ENCODE measurements around the gene ANKH.

ANKH gene

GRCh38 chr5:14793851-14794250, 77.7 kb downstream of the ANKH start:
- Histone ChIP-seq H3K27me3 (ENCODE audit: insufficient read depth, low read length, poor library complexity) (no peaks in the 10 kb centered on the region), H4K20me1 (ENCODE audit: insufficient read depth, low read length) (peaks cover 4% of the 10 kb centered on the region; the same call in 1 of the 2 replicates), H3K36me3 (ENCODE audit: insufficient read depth, low read length) (peaks cover 6% of the 10 kb centered on the region), H3K9me3 (ENCODE audit: insufficient read depth, low read length, severe bottlenecking) (no peaks in the 10 kb centered on the region), H3K4me3 (ENCODE audit: low read depth in 1 of 2, low read length in 2 of 2) (no peak overlapping the region), H3K27ac (ENCODE audit: low read length) (no peak overlapping the region), H3K4me2 (ENCODE audit: insufficient read depth, low read length) (no peak overlapping the region), H3K4me1 (ENCODE audit: insufficient read depth, low read length) (peaks cover 19% of the 10 kb centered on the region), H3K9ac (ENCODE audit: low read depth, low read length) (no peak overlapping the region), H3K79me2 (ENCODE audit: insufficient read depth, low read length) (0 out of 2 replicates have a peak, but pooled peaks cover 2% of the 10 kb centered on the region), H2AFZ (ENCODE audit: low read depth, low read length) (no peak overlapping the region)
- ATAC-seq (ENCODE audit: insufficient read depth, low read depth) (no peak), DNase-seq (no peak)
- no peak for TF ChIP-seq EZH2 (IDR thresholded peaks at IDR 0.05; ENCODE audit: borderline replicate concordance, low read depth, low read length, severe bottlenecking)
- no peak for TF ChIP-seq CTCF (IDR thresholded peaks at IDR 0.05; ENCODE audit: borderline replicate concordance, extremely low read depth, low read length, poor library complexity, severe bottlenecking)

GRCh38 chr5:14790911-14791310, 80.7 kb downstream of the ANKH start:
- Histone ChIP-seq H4K20me1 (ENCODE audit: insufficient read depth, low read length) (peaks cover 4% of the 10 kb centered on the region; the same call in 1 of the 2 replicates), H2AFZ (ENCODE audit: low read depth, low read length) (no peak overlapping the region), H3K4me2 (ENCODE audit: insufficient read depth, low read length) (no peak overlapping the region), H3K36me3 (ENCODE audit: insufficient read depth, low read length) (peaks cover 9% of the 10 kb centered on the region), H3K27me3 (ENCODE audit: insufficient read depth, low read length, poor library complexity) (no peaks in the 10 kb centered on the region), H3K9me3 (ENCODE audit: insufficient read depth, low read length, severe bottlenecking) (no peaks in the 10 kb centered on the region), H3K9ac (ENCODE audit: low read depth, low read length) (no peak overlapping the region), H3K27ac (ENCODE audit: low read length) (no peak overlapping the region), H3K4me1 (ENCODE audit: insufficient read depth, low read length) (peaks cover 19% of the 10 kb centered on the region), H3K4me3 (ENCODE audit: low read depth in 1 of 2, low read length in 2 of 2) (no peak overlapping the region), H3K79me2 (ENCODE audit: insufficient read depth, low read length) (0 out of 2 replicates have a peak, but pooled peaks cover 5% of the 10 kb centered on the region)
- TF ChIP-seq CTCF (IDR thresholded peaks at IDR 0.05; ENCODE audit: borderline replicate concordance, extremely low read depth, low read length, poor library complexity, severe bottlenecking) (no peak), EZH2 (IDR thresholded peaks at IDR 0.05; ENCODE audit: borderline replicate concordance, low read depth, low read length, severe bottlenecking) (no peak)
- no peak for ATAC-seq (ENCODE audit: insufficient read depth, low read depth)
- no peak for DNase-seq

- peaks cover 9% of the 10 kb centered on the region for H3K36me3 ChIP-seq (ENCODE audit: insufficient read depth, low read length)
- 0 out of 2 replicates have a peak, but pooled peaks cover 5% of the 10 kb centered on the region for H3K79me2 ChIP-seq (ENCODE audit: insufficient read depth, low read length)
- TF ChIP-seq EZH2 (IDR thresholded peaks at IDR 0.05; ENCODE audit: borderline replicate concordance, low read depth, low read length, severe bottlenecking) (no peak), CTCF (IDR thresholded peaks at IDR 0.05; ENCODE audit: borderline replicate concordance, extremely low read depth, low read length, poor library complexity, severe bottlenecking) (no peak)
- H3K4me2 ChIP-seq (ENCODE audit: insufficient read depth, low read length): no peak overlapping the region
- no peak overlapping the region for H3K9ac ChIP-seq (ENCODE audit: low read depth, low read length)
- DNase-seq (no peak), ATAC-seq (ENCODE audit: insufficient read depth, low read depth) (no peak)
- H3K4me3 ChIP-seq (ENCODE audit: low read depth in 1 of 2, low read length in 2 of 2): no peak overlapping the region
- H3K27ac ChIP-seq (ENCODE audit: low read length): no peak overlapping the region
- peaks cover 19% of the 10 kb centered on the region for H3K4me1 ChIP-seq (ENCODE audit: insufficient read depth, low read length)
- no peaks in the 10 kb centered on the region for H3K27me3 ChIP-seq (ENCODE audit: insufficient read depth, low read length, poor library complexity)
- H4K20me1 ChIP-seq (ENCODE audit: insufficient read depth, low read length): peaks cover 4% of the 10 kb centered on the region; the same call in 1 of the 2 replicates
- H2AFZ ChIP-seq (ENCODE audit: low read depth, low read length): no peak overlapping the region
- H3K9me3 ChIP-seq (ENCODE audit: insufficient read depth, low read length, severe bottlenecking): no peaks in the 10 kb centered on the region
These were observed 81.4 kb downstream of the ANKH start for GRCh38 chr5:14790220-14790619.

Measured in DND-41 (cell line).